GM21360 (cell line): ENCODE results near the gene OVCH2.
"Not testable (repeated sequence)": the region's sequence is repeated elsewhere in the genome, so short reads cannot be mapped to it uniquely, and the experiment has no call there.

Experiments used
- ATAC-seq: cut with Tn5 transposase; IDR thresholded peaks from one replicate; pipeline ENCODE4 v1.9.1; 2021; ENCODE audit warnings: mild to moderate bottlenecking, moderate library complexity; ENCODE audit not compliant: unreplicated experiment

Gene OVCH2, protein sequence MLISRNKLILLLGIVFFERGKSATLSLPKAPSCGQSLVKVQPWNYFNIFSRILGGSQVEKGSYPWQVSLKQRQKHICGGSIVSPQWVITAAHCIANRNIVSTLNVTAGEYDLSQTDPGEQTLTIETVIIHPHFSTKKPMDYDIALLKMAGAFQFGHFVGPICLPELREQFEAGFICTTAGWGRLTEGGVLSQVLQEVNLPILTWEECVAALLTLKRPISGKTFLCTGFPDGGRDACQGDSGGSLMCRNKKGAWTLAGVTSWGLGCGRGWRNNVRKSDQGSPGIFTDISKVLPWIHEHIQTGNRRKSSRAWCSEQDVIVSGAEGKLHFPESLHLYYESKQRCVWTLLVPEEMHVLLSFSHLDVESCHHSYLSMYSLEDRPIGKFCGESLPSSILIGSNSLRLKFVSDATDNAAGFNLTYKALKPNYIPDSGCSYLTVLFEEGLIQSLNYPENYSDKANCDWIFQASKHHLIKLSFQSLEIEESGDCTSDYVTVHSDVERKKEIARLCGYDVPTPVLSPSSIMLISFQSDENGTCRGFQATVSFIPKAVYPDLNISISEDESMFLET

DNA sequence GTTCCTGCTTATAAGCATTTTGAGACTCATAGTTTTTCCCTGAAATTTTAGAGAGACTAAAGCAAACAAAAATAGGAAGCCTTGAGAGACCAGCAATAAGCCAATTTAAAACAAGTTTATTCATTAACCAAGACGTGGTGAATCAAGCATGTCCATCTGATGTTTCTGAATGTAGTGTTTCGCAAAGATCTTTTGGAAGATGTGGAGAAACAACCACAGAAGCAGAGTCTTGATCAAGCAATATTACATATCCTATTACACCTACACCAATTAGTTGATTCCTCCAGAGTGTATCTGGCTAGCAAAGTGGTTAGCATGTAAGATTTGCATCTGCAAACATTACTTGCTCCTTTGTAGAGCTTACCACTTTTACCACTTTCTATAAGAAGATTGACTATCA is at the start of gene OVCH2:
TSS of gene OVCH2 (minus strand) at position 101 of the 400 bp plus-strand sequence. CDS start at position 18, 83 bp downstream.
- ATAC-seq: no peak

DNA sequence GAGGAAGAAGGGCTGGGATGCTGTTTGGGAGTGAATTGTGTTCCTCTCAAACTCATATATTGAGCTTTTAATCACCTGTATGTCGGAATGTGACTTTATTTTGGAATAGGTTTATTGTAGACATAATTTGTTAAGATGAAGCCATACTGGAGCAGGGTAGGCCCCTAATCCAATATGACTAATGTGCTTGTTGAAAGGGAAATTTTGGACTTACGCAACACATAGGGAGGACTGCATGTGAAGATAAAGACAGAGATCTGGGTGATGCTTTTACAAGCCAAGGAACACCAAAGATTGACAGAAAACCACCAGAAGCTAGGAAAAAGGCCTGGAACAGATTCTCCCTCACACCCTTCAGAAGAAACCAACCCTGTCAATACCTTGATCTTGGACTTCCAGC is 43.2 kb upstream of the OVCH2 start:
- no peak for ATAC-seq

DNA sequence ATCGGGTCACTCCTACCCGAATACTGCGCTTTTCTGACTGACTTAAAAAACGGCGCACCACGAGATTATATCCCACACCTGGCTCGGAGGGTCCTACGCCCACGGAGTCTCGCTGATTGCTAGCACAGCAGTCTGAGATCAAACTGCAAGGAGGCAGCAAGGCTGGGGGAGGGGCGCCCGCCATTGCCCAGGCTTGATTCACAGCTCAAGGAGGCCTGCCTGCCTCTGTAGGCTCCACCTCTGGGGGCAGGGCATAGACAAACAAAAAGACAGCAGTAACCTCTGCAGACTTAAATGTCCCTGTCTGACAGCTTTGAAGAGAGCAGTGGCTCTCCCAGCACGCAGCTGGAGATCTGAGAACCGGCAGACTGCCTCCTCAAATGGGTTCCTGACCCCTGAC is 28.5 kb upstream of the OVCH2 start:
- ATAC-seq: not testable (repeated sequence)

DNA sequence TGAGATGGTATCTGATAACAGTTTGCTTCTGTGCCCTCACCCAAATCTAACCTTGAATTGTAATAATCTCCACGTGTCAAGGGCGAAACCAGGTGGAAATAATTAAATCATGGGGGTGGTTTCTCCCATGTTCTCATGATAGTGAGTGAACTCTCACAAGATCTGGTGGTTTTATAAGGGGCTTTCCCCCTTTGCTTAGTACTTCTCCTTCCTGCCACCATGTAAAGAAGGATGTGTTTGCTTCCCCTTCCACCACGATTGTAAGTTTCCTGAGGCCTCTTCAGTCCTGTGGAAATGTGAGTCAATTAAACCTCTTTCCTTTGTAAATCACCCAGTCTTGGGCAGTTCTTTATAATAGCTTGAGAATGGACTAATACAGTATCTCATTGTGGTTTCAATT is 8.5 kb upstream of the OVCH2 start:
- no peak for ATAC-seq

DNA sequence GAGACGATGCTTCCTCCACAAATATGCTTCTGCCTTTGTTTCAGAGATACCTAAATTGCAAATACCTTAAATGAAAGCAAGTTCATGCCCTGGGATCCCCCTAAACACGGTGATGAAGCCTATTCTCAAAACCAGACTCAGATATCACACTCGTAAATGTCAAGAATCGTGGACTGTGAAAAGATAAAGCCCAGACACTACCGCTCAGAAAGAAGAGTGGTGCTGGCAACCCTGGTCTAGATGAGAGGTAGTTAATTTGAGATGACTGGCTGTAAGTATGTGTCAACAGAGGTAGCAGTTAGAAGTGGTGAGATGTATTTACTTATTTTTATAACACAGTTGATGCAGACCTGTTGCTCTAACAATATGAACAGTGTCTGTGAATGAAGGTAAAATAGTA is 2.5 kb downstream of the OVCH2 start:
- ATAC-seq: no peak

DNA sequence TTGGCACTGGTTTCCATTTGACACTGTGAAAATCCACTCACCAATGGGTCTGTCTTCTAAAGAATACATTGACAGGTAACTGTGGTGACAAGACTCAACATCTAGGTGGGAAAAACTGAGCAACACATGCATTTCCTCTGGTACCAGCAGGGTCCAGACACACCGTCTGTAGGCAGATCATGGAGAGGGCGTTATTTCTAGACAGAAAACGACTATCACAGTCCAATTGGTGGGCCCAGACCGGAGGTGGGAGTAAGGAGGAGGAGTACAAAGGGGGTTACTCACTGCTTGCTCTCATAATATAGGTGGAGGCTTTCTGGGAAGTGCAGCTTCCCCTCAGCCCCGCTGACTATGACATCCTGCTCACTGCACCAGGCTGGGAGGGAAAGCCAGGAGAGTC is 9.9 kb downstream of the OVCH2 start:
- no peak for ATAC-seq

DNA sequence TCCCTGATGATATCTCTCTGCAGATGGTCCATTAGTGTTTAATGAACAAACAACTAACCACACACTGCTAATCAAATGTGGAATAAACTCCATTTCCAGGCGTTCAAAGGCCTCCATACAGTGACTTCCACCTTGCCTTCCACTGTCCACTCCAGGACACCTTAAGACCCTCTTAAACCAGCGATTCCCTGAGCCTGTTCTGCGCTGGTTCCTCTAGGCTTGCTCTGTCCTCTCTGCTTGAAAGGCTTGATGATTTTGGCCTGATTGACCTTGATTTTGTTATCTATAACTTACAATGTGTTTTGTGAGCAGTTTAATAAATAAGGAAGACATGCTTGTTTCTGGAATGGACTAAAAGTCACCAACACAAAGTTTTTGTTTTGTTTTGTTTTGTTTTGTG is 12.0 kb downstream of the OVCH2 start:
- no peak for ATAC-seq

DNA sequence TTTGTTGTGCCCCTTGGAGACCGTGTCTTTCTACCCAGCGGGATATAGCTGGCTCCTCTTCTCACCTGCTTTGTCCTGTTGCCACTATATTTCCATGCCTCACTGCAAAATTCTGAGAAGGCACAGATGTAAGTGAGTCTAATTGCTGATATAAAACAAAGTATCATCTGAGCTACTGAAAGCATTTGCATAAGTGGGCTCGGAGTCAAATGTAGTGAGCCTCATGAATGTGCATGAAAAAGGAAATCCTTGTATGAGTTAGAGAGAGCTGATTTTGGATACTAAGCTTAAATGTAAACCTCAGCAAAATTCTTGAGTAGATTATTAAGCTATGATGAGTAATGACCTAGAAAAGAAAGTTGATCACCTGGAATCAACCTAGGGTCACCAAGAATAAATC is 13.9 kb downstream of the OVCH2 start:
- ATAC-seq: no peak

DNA sequence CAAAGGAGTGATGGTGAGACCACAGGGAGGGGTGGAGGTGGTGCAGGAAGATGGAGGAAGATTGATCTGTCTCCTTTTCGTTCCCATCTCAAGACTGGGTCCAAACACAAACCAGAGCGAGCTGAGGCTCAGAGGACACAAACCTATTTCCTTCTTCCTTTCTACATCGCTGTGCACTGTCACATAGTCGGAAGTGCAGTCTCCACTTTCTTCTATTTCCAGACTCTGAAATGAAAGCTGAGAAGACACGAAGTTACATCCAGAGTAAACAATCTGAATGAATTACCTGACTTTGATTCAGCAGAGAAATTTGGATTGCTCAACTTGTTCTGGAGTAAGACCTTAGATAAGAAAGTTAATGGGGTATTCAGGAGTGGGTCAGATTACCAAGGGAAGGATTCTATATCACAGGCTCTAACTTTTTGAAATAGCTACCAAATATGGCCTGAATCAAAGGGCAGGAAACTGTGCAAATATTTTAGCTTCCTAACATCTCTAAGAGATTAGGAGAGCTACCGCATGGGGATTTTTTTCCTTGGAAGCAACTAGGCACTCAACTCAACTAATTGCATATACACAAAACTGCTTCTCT is 14.4 kb downstream of the OVCH2 start:
- ATAC-seq: no peak

DNA sequence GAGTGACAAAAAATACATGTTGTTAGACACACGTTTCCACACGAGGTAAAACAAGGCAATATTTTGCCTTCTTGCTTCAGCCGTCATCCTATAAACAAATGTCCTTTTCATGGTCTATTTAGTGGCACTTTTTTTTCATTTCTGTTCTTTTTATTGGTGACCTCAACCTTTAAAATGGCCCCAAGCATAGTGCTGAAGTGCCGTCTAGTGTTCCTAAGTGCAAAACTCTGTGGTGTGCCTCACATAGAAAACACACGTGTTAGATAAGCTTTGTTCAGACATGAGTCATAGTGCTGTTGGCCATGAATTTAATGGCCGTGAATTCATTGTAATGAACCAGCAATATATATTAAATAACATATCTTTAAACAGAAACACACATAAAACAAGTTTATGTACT is 15.6 kb downstream of the OVCH2 start:
- ATAC-seq: no peak

DNA sequence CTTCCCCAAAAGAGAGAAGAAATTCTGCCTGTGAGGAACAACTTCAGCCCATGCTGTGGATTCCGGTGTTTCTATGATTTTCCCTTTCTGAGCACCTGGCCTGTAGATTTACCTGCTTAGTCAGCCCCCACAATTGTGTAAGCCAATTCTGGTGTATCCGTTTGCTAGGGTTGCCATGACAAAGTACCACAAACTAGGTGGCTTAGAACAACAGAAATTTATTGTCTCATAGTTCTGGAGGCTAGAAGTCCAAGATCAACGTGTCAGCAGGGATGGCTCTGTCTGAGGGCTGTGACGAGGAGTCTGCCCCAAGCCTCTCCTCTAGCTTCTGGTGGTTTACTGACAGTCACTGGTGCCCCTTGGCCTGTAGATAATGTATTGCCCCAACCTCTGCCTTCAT is 17.0 kb downstream of the OVCH2 start:
- no peak for ATAC-seq

DNA sequence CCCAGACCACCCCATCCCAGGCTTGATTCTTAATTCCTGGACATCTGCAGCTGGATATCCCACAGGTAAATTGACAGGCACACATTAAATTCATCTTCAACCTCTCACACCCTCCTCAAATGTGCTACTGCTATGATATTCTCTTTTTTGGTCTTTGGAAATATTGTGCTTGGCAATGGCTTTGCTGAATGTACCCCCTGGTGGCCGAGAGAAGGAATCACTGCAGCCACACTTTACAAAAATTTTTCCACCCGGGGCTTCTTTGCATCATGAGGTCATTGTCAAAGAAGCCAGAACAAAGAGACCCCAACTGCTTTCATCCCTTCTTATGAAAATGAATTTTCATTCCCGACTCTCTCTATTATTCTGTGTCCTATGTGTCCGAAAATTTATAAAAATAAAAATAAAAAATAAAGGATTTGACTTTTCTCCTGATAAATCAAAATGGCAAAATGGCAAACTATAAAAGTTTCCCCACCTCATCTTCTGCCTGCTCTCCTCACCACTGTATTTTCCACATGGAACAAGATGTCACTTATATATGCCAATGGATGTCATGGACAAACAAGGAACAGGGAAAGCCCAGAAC is 17.9 kb downstream of the OVCH2 start:
- peak; percentile 75 for ATAC-seq

DNA sequence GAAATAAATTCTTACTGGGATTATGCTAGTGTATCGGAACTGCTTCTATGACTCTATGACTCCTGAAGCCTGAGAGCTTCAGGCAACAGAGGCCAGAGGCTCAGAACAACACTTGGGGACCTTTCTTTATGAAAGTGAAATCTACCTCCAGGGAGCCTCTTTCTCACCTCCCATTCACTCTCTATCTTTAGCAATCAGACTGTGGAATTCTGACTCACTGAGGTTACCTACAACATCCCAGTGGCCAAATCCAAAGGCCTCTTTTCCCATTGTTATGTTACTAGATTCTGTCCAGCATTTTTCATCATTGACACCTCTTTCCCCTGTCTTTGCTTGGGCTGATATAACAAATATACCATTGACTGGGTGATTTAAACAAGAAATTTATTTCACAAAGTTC is 18.9 kb downstream of the OVCH2 start:
- no peak for ATAC-seq

DNA sequence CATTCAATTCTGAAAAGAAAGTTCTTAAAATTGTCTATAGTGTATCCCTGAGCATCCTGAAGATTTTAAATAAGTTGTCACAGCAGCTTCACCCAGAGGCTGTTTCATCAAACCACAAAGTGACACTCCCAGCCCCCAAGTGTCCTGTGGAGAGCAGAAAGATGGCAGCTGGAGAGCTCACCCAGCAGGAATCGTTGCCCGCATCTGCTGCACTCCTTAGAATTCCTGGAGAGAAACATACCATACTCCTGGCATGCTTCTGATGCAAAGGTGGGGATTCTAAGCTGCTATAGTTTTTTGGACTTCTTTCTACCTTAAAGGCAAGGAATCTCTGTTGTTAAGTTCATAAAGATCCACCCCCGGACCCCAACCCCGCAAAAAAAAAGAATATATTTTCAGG is 19.5 kb downstream of the OVCH2 start:
- no peak for ATAC-seq

DNA sequence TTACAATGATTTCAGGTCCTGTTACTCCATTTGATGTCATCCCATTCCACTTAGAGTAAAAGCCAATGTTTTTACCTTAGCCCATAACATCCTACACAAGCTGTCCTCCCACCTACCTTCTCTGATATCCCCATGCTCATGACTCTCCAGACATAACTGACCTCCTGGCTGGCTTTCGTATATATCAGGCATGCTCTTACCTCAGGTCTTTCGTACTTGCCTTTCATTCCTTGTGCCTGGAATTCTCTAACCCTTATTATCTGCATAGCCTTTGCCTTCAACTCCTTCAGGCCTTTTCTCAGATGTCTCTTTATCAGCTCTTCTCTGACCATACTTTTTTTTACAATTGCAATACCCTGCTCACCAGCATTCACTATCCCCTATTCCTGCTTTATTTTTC is 22.7 kb downstream of the OVCH2 start:
- ATAC-seq: no peak

DNA sequence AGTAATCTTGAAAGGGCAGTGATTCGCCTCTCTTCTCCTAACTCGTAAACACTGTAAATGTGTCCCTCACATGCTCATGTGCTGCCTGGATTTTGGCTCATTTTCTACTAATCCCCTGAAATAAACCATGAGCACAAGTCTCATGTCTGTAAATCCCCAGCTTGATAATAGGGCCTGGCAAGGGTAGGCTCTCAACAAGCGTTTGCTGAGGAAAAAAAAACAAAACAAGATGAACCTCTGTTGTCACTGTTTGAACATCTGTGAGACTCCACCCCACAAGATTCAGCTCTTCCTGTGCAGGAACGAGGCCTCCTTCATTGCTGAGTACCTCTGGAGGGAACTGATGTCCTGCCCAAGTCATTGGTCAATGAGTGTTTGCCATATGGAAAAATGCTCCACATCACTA is 28.5 kb downstream of the OVCH2 start:
- ATAC-seq: no peak

DNA sequence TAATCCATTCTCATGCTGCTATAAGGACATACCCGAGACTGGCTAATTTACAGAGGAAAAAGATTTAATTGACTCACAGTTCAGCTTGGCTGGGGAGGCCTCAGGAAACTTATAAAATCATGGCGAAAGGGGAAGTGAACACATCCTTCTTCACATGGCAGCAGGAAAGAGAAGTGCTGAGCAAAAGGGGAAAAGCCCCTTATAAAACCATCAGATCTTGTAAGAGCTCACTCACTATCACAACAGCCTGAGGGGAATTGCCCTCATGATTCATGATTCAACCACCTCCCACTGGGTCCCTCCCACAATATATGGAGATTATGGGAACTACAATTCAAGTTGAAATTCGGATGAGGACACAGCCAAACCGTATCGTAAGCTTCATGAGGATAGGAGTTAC is 29.2 kb downstream of the OVCH2 start:
- ATAC-seq: no peak

DNA sequence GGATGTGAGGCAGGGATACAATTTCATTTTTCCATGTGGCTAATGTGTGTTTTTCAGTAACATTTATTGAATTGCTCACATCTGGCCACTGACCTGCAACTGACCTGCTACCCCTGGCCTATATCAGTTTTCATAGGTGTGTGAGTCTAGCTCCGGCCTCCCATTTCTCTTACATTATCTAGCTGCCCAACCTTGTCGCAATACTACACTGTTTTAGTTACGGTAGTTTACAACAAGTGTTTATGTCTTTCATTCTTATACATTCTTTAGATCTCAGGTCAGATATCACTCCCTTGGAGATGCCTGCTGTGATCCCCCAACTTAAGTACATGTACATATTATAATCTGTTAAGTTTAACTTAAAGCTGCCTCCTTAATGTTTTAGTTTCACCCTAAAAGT is 30.6 kb downstream of the OVCH2 start:
- ATAC-seq: no peak

DNA sequence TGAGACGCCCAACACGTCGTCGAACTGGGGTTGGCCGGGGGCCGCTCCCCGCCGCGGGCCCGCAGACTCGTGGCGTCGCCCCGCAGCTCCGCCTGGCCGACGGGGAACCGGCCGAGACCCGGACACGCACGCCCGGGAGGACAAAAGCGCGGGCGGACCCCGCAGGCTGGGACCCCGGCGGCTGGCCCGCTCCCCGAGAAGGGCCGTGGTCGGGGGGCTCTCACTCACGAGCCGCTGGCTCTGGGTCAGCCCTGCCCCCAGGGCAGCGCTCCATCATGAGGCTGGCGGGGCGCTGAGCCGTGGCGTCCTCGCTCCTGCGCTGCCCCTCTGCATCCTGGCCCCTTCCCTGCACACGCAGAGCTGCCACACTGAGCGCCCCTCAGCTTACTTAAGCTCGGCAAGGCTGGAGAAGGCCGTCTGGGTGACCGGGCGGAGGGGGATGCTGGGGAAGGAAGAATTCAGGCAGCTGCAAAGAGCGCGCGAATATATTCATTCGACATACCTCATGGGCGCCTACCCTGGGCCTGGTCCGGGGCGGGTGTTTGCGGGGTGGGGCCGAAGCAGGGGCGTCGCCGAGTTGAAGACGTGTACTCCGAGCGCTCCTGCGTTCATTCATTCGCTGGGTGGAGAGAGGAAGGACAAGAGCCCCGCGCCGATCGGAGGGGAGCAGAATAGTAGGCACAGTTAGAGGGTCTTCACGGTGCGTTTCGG is 32.4 kb downstream of the OVCH2 start:
- ATAC-seq: no peak

DNA sequence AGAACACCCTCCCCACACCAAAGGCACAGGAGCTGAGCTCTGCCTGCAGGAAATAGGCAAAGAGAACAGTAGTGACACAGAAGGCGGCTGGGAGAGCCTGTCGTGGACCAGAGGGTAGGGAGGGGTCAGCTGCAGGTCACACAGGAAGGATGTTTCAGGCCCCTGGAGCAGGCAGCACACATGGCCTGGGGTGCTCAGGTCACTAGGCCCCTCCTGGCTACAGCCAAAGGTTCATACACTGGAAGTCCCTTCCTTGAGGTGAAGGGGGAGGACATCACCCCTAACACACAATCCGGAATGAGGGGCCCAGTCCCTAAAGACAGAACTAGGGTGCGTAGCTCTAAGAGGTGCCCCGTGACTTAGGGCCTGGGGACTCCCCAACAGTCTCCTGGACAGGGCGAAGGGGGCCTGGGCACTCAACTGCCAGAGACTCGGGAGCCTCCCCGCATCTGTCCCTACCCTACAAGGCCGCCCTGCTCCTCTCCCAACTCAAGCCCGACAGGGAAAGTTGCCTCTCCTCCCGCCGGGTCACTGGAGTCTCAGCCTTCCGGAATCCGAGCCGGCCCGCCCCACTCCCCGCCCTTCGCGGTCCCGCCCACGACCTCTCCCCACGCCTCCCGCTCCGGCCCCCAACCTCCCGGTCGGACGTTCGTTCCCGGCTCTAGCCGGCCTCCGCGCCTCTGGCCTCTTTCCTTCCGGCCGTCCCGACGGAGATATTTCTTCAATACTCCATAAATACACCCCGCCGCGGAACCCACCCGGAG is 33.1 kb downstream of the OVCH2 start, which contains the start of gene CYB5R2:
TSS of gene CYB5R2 (minus strand) at position 541 of the 764 bp plus-strand sequence. CDS start 675 bp downstream, outside the sequence.
- no peak for ATAC-seq
